ENCODE data around the gene CNTF.
A peak's percentile ranks its signal among the peaks of the same experiment; 100 is the strongest.

Gene CNTF

DNA sequence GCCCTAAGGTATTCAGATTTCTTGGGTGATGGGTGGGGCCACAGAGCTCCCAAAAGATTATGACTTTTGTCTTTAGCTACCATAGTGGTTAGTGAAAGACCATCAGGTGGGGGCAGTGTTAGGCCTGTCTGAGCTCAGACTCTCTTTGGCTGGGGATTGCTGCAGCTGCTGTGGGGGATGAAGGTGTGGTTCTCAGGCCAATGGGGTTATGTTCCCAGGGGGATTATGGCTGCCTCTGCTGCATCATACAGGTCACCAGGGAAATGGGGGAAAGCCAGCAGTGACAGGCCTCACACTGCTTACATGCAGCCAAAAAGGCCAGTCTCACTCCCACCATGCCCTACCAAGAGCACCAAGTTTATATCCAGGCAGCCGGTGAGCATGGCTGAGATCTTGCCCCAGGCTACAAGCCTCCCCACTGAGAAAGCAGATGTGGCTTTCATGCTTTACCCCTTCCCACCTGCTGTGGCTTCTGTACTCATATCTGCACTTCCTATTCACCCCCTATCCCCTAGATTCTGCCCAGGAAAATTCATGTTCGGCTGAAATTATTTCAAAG lies 24.8 kb downstream of the CNTF start:
- CTCF ChIA-PET: no interaction called here
- POLR2A ChIA-PET (ENCODE audit: low non-redundant PET): no interaction called here
- TF ChIP-seq CTCF (conservative IDR thresholded peaks at IDR 0.05; ENCODE audit: low read depth): no peak
- no peak for DNase-seq (ENCODE audit: low spot score)
- no peak overlapping the region for H3K27ac ChIP-seq

DNA sequence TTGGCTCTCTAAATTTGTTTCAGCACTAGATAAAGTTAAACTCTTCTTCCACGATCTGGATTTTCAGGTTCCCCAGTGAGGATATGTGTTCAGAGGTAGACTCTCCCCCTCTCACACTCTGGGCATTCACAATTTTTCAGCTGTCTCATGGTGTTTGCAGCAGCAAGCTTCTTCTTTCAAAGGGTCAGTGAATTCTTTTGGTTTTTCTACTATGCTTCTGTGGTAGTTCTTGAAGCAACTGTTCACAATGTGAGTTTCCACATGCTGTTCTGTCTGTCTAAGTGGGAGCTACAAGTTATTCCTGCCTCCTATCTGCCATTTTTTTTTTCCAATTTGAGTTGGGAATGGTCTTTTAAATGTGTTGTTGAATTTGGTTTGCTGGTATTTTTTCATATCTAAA lies 25.4 kb downstream of the CNTF start:
- no peak overlapping the region for H3K27ac ChIP-seq
- POLR2A ChIA-PET (ENCODE audit: low non-redundant PET): no interaction called here
- DNase-seq (ENCODE audit: low spot score): no peak
- no peak for TF ChIP-seq CTCF (conservative IDR thresholded peaks at IDR 0.05; ENCODE audit: low read depth)
- CTCF ChIA-PET: no interaction called here

- CTCF ChIA-PET: interaction anchor here (0.5 kb wide), 1 partner anchor 233 kb away, joined by 3 read pairs; no protein-coding TSS in a partner anchor
- POLR2A ChIA-PET (ENCODE audit: low non-redundant PET): no interaction called here
Observed at GRCh38 chr11:58649623-58650022, 27.2 kb downstream of the CNTF start.

GRCh38 chr11:58650496-58650895 lies 28.0 kb downstream of the CNTF start:
- no peak overlapping the region for H3K27ac ChIP-seq
- POLR2A ChIA-PET (ENCODE audit: low non-redundant PET): no interaction called here
- DNase-seq (ENCODE audit: low spot score): no peak
- no peak for TF ChIP-seq CTCF (conservative IDR thresholded peaks at IDR 0.05; ENCODE audit: low read depth)
- CTCF ChIA-PET: interaction anchor here (1.6 kb wide), 1 partner anchor 138 kb away, joined by 3 read pairs; no protein-coding TSS in a partner anchor

More at GRCh38 chr11:58649623-58650022, 27.2 kb downstream of the CNTF start:
- DNase-seq (ENCODE audit: low spot score): no peak
- no peak overlapping the region for H3K27ac ChIP-seq
- no peak for TF ChIP-seq CTCF (conservative IDR thresholded peaks at IDR 0.05; ENCODE audit: low read depth)

DNA sequence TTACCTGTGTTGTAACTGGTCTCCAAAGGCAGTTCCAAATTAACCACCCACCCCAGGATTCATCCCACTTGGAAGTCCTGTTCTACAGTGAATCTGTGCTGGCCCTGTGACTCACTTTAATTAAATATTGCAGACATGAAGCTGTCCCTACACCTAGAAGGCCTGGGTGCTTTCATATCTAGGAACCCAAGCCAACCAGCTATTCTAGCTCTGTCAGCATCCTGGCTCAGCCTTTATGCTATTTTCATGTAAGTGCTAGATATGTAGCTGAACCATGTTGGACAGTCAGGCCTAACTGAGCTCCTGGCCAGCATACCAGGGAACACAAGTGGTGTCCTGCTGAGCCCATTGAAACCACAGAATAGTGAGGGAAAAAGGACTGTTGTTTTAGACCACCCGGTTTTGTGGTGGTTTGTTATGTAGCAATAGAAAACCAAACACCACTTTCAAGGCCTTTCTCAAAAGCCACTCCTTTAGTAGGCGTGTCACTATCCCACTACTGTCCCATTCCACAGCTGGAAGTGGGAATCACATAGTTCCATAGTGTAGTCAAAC lies 30.3 kb downstream of the CNTF start:
- CTCF ChIA-PET: interaction anchor here (2.9 kb wide), 1 partner anchor 24 kb away, joined by 9 read pairs; no protein-coding TSS in a partner anchor
- H3K27ac ChIP-seq: no peak overlapping the region
- no peak for TF ChIP-seq CTCF (conservative IDR thresholded peaks at IDR 0.05; ENCODE audit: low read depth)
- no peak for DNase-seq (ENCODE audit: low spot score)
- POLR2A ChIA-PET (ENCODE audit: low non-redundant PET): no interaction called here

DNA sequence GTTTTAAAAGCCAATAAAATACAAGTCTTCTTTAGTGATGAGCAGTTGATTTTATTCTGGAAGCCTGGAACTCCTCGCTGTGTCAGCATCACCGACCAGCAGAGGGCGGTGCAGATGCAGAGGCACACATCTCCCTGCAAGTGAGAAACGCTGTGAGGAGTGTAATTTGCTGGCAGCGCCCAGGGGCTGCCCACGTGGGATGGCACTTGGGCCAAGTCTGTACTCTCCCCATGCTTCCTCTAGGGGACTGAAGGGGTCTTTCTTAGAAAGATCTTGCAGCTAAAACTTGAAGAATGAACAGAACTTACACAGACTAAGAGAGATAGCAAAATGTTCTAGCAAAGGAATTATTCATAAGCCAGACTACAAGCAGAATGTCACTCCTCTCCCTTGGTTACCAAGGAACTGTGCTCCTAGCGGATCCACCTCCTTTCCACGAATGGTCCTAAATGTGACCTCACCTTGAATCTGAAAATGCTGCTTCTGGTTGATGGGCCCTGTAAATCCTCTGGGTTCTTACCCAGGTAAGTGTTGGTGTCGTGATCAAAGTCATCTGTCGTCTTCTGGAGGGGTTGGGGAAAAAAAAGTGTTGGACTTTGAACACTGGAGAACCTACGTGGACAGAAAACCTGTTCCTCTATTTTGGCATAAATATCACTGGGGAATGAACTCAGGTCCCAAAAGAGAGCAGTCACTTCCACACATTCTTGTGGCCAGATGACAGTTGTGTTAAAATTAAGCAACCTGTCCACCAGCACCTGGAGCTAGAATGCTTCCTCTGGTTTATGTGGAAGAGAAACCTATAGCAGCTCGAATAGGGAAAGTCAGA lies 31.8 kb downstream of the CNTF start:
- TF ChIP-seq CTCF (conservative IDR thresholded peaks at IDR 0.05; ENCODE audit: low read depth): peak; percentile 81
- peak; percentile 76 for DNase-seq (ENCODE audit: low spot score)
- POLR2A ChIA-PET (ENCODE audit: low non-redundant PET): no interaction called here
- no peak overlapping the region for H3K27ac ChIP-seq
- CTCF ChIA-PET: interaction anchor here (0.6 to 2.9 kb wide), 4 partner anchors 26 to 944 kb away, joined by 3 to 9 read pairs (median 4); no protein-coding TSS in a partner anchor
